PC-3 (cell line): ENCODE data around the gene PRKN. TPM values are rescaled to one million over a fixed set of nuclear protein-coding genes. Genes with fewer than 3 reads are reported as not detected.

Experiments used
- ATAC-seq: fragments of 200-7000 bp; cut with Tn5 transposase; 2 replicates; pipeline ENCODE4 v1.9.1; 2020; ENCODE audit warnings: mild to moderate bottlenecking, moderate library complexity
- BruUV-seq: library from RNA; stranded (reverse); fragments of 400-500 nt; replicated peaks from 2 replicates; lab custom pipeline; 2021; lab: Mats Ljungman, UMichigan
- CTCF ChIA-PET: fragments of 300-600 bp; sonication (Branson Sonifier 250); formaldehyde crosslinking; loops from one replicate; lab custom pipeline; 2022; ENCODE audit warnings: antibody characterized with exemption; lab: Charles Lee
- POLR2A ChIA-PET: fragments of 300-600 bp; sonication (Branson Sonifier 250); formaldehyde crosslinking; loops from one replicate; lab custom pipeline; 2022; ENCODE audit warnings: antibody characterized with exemption; ENCODE audit not compliant: unreplicated experiment; lab: Charles Lee
- DNase-seq: peaks from one replicate; pipeline ENCODE4 v3.0.0-alpha.2; 2015
- H2AFZ ChIP-seq: fragments of 300-600 bp; sonication (generic); 2 replicates; pipeline ENCODE4 v1.6.0; 2016; ENCODE audit warnings: antibody characterized with exemption, low read length
- H3F3A ChIP-seq: fragments of 300-600 bp; sonication (generic); one replicate; pipeline ENCODE4 v1.6.0; 2017; ENCODE audit warnings: antibody characterized with exemption, low read length, control low read depth, mild to moderate bottlenecking; ENCODE audit not compliant: unreplicated experiment
- H3K27ac ChIP-seq: fragments of 300-600 bp; sonication (generic); 2 replicates; pipeline ENCODE4 v1.5.1; 2016; ENCODE audit warnings: mild to moderate bottlenecking, low read length
- H3K27me3 ChIP-seq: fragments of 300-600 bp; sonication (generic); 2 replicates; pipeline ENCODE4 v1.6.1; 2016; ENCODE audit warnings: low read length, mixed read lengths
- H3K36me3 ChIP-seq: fragments of 300-600 bp; sonication (generic); 2 replicates; pipeline ENCODE4 v1.6.1; 2016; ENCODE audit warnings: low read depth, mixed run types, low read length, mixed read lengths
- H3K4me1 ChIP-seq: fragments of 300-600 bp; sonication (generic); 2 replicates; pipeline ENCODE4 v1.5.1; 2016; ENCODE audit warnings: low read length; ENCODE audit not compliant: insufficient read depth
- H3K4me2 ChIP-seq: fragments of 300-600 bp; sonication (generic); 2 replicates; pipeline ENCODE4 v1.6.0; 2016; ENCODE audit warnings: low read length
- H3K4me3 ChIP-seq: fragments of 300-600 bp; sonication (generic); 2 replicates; pipeline ENCODE4 v1.5.1; 2016; ENCODE audit warnings: mild to moderate bottlenecking, low read length, mixed read lengths
- H3K79me2 ChIP-seq: fragments of 300-600 bp; sonication (generic); 2 replicates; pipeline ENCODE4 v1.6.1; 2017; ENCODE audit warnings: low read length, mixed read lengths
- H3K9ac ChIP-seq: fragments of 300-600 bp; sonication (generic); 2 replicates; pipeline ENCODE4 v1.6.0; 2016; ENCODE audit warnings: mild to moderate bottlenecking, low read length
- H3K9me2 ChIP-seq: fragments of 300-600 bp; sonication (generic); replicated peaks from 2 replicates; pipeline ENCODE4 v1.6.1; 2016; ENCODE audit warnings: mixed run types, low read length, mixed read lengths
- H3K9me3 ChIP-seq: fragments of 300-600 bp; sonication (generic); 2 replicates; pipeline ENCODE4 v1.6.1; 2016; ENCODE audit warnings: low read length, mixed read lengths
- H4K20me1 ChIP-seq: fragments of 300-600 bp; sonication (generic); 2 replicates; pipeline ENCODE4 v1.6.1; 2016; ENCODE audit warnings: low read length, mixed read lengths
- EZH2 ChIP-seq: fragments of 300-600 bp; sonication (generic); IDR thresholded peaks from one replicate; pipeline ENCODE4 v1.6.1; 2017; ENCODE audit warnings: antibody characterized with exemption, mild to moderate bottlenecking, low read length; ENCODE audit not compliant: unreplicated experiment
- EZH2phosphoT487 ChIP-seq: fragments of 300-600 bp; sonication (generic); IDR thresholded peaks from 2 replicates; pipeline ENCODE4 v1.6.1; 2018; ENCODE audit warnings: mild to moderate bottlenecking, antibody characterized with exemption, low read length, borderline replicate concordance
- intact Hi-C: fragments of 100-400 bp; cut with micrococcal nuclease; formaldehyde crosslinking; loops from 2 replicates; pipeline ENCODE4 v1.9.0; 2023
- total RNA-seq: library from RNA; depleted of rRNA; stranded (reverse); fragments of >200 nt; gene quantifications from 2 replicates; pipeline ENCODE4 v1.2.3, GENCODE V29; 2014
- TF ChIP-seq, protein P1 (sequence below): fragments of 300-600 bp; sonication (generic); conservative IDR thresholded peaks from 2 replicates; pipeline ENCODE4 v1.5.1; 2017; ENCODE audit warnings: antibody characterized with exemption, low read depth, mild to moderate bottlenecking, low read length

Gene PRKN
- total RNA-seq, 1 experiment from 2014 or later, result not detected

- Histone ChIP-seq H3F3A (no peaks in the 10 kb centered on the region), H3K36me3 (no peaks in the 10 kb centered on the region), H3K9me2 (no peaks in the 10 kb centered on the region), H3K27me3 (peaks cover 31% of the 10 kb centered on the region), H4K20me1 (no peaks in the 10 kb centered on the region), H3K4me1 (no peaks in the 10 kb centered on the region), H3K27ac (no peak overlapping the region), H3K9me3 (no peaks in the 10 kb centered on the region), H3K4me2 (no peak overlapping the region), H3K4me3 (no peak overlapping the region), H3K79me2 (no peaks in the 10 kb centered on the region), H2AFZ (no peak overlapping the region), H3K9ac (no peak overlapping the region)
- no peak for ATAC-seq
- intact Hi-C loops, result no loop called here
- BruUV-seq, result no TSS peak
- POLR2A ChIA-PET, result no interaction called here
- CTCF ChIA-PET, result no interaction called here
- no peak for TF ChIP-seq EZH2phosphoT487
- TF ChIP-seq, protein P1, sequence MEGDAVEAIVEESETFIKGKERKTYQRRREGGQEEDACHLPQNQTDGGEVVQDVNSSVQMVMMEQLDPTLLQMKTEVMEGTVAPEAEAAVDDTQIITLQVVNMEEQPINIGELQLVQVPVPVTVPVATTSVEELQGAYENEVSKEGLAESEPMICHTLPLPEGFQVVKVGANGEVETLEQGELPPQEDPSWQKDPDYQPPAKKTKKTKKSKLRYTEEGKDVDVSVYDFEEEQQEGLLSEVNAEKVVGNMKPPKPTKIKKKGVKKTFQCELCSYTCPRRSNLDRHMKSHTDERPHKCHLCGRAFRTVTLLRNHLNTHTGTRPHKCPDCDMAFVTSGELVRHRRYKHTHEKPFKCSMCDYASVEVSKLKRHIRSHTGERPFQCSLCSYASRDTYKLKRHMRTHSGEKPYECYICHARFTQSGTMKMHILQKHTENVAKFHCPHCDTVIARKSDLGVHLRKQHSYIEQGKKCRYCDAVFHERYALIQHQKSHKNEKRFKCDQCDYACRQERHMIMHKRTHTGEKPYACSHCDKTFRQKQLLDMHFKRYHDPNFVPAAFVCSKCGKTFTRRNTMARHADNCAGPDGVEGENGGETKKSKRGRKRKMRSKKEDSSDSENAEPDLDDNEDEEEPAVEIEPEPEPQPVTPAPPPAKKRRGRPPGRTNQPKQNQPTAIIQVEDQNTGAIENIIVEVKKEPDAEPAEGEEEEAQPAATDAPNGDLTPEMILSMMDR, result no peak
- no peak for TF ChIP-seq EZH2
- no peak for DNase-seq
Observed at GRCh38 chr6:161876231-161876630, 851.3 kb downstream of the PRKN start.

DNA sequence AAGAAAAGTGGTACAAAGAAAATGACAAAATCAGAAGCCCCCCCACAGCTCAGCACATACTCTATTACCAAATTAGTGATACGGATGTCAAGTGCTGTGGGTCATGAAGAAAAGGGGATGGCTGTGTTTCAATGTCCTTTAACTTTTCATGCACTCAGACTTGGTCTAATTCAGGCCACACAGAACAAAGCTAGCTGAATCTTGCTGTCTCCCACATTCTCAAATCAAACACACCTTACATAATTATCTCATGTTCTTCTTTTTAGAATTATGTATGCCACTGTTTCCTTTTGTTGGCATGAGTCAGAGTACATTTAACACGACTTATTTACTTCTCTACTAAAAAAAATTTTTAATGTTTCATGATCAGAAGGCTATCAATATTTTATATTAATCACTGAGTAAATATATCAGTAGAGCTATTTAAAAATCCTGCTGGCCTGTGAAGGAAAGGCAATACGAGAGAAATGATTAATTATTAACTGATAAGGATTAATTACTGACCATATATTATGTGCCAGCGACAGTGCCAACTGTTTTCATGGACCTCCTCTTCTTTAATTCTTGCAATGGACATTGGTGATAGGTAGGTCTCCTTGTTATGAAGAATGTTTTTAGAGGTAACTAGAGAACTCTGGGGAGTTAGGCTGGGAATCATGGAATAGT is 857.2 kb downstream of the PRKN start:
- ChIA-PET CTCF (interaction anchor here (0.6 kb wide), 1 partner anchor 49 kb away, joined by 3 read pairs; no protein-coding TSS in a partner anchor), POLR2A (no interaction called here)
- Histone ChIP-seq H3K27me3 (peaks cover 5% of the 10 kb centered on the region; the same call in 1 of the 2 replicates), H3K36me3 (no peaks in the 10 kb centered on the region), H3K9ac (no peak overlapping the region), H2AFZ (no peak overlapping the region), H3K4me1 (no peaks in the 10 kb centered on the region), H3F3A (no peaks in the 10 kb centered on the region), H3K79me2 (no peaks in the 10 kb centered on the region), H3K4me2 (no peak overlapping the region), H3K9me2 (no peaks in the 10 kb centered on the region), H3K9me3 (no peaks in the 10 kb centered on the region), H3K4me3 (no peak overlapping the region), H3K27ac (no peak overlapping the region), H4K20me1 (no peaks in the 10 kb centered on the region)
- ATAC-seq (no peak), DNase-seq (no peak)
- TF ChIP-seq EZH2, result no peak
- no peak for TF ChIP-seq EZH2phosphoT487
- TF ChIP-seq, protein P1, result no peak
- no TSS peak for BruUV-seq
- intact Hi-C loops, result no loop called here

DNA sequence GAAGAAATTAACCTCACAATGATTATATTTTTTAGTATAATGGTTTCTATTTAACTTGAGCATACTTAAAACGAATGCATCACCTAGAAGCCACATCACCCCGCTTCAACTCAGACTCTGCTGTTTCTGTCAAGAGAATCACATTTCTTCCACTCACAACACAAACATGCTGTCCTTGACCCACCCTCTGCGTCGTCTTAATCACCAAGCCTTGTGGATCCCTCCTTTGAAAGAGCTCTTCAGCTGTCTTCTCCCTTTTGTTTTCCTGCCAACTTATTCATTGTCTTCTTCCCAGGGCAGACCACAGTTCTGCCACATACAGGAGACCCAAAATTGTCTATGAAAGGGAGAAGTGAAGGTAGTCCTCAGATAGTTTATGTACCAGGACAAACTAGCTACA is 858.1 kb downstream of the PRKN start:
- intact Hi-C loops, result no loop called here
- Histone ChIP-seq H4K20me1 (no peaks in the 10 kb centered on the region), H3K9me2 (no peaks in the 10 kb centered on the region), H3K27ac (no peak overlapping the region), H2AFZ (no peak overlapping the region), H3K9ac (no peak overlapping the region), H3K27me3 (peaks cover 5% of the 10 kb centered on the region; the same call in 1 of the 2 replicates), H3F3A (no peaks in the 10 kb centered on the region), H3K4me1 (no peaks in the 10 kb centered on the region), H3K4me2 (no peak overlapping the region), H3K4me3 (no peak overlapping the region), H3K9me3 (no peaks in the 10 kb centered on the region), H3K79me2 (no peaks in the 10 kb centered on the region), H3K36me3 (no peaks in the 10 kb centered on the region)
- DNase-seq (no peak), ATAC-seq (no peak)
- CTCF ChIA-PET, result no interaction called here
- TF ChIP-seq EZH2 (no peak), EZH2phosphoT487 (no peak)
- TF ChIP-seq, protein P1, result no peak
- POLR2A ChIA-PET, result no interaction called here
- no TSS peak for BruUV-seq
